ENCODE data around the gene MRPS30.
"Not testable (repeated sequence)": the region's sequence is repeated elsewhere in the genome, so short reads cannot be mapped to it uniquely, and the experiment has no call there.

MRPS30 gene

GRCh38 chr5:44808435-44809214, at the start of gene MRPS30:
Gene MRPS30 (plus strand): TSS chr5:44808947. CDS start chr5:44808963, 16 bp downstream.
- DNase-seq, result peak; percentile 94

- DNase-seq, result no peak
Measured at GRCh38 chr5:44769200-44769876, 39.4 kb upstream of the MRPS30 start.

GRCh38 chr5:44769877-44770209, 38.9 kb upstream of the MRPS30 start:
- DNase-seq, result no peak

DNA sequence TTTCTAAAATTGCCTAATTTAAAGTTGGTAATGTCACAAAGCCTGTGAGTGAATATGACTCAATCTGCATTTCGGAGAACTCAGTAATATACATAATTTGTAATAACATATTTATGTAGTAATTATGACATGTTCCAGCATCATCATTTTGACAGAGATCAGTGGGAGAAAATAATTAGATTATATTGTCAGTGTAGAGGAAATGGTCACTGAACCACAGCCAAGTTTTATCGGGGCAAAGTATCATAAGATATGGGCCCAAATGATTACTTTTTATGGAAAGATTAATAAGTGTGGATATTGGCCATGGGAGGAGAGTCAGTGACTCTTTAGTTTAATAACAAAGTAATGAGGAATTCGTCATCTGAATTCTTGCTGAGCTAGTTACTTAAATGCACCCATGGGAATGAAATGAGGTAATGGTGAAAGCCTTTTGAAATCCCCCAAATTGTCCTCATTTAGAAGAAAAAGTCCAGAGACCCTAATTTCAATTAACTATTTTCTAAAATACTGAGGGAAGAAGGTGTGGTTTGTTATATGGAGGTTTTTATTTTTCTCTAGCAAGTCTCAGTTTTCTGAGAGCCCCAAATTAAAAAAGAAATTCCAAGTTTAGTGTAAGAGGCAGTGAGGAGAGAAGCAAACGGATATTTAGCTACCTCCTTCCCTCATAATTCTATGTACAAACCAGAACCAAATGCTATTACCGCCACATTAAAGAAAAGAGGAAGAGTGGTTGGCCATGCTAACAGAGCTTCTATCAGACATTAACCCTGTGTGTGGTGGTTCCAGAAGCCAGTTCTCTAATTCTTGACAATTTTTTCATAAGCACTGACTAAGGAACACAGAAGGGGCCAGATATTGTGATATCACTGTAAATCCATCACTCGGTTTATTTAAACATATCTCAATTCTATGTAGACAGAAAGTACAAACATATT, 37.7 kb upstream of the MRPS30 start:
- no peak for DNase-seq

DNA sequence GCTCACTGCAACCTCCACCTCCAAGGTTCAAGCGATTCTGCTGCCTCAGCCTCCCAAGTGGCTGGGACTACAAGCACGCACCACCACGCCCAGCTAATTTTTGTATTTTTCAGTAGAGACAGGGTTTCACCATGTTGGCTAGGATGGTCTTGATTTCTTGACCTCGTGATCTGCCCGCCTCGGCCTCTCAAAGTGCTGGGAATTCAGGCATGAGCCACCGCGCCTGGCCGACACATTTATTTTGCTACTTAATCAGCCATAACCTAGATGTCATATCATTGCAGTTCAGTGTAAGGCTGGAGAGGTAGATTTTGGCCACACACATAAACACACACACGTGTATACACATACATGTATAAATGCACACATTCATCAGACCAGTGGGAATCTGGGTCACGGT, 36.4 kb upstream of the MRPS30 start:
- DNase-seq, result not testable (repeated sequence)

DNA sequence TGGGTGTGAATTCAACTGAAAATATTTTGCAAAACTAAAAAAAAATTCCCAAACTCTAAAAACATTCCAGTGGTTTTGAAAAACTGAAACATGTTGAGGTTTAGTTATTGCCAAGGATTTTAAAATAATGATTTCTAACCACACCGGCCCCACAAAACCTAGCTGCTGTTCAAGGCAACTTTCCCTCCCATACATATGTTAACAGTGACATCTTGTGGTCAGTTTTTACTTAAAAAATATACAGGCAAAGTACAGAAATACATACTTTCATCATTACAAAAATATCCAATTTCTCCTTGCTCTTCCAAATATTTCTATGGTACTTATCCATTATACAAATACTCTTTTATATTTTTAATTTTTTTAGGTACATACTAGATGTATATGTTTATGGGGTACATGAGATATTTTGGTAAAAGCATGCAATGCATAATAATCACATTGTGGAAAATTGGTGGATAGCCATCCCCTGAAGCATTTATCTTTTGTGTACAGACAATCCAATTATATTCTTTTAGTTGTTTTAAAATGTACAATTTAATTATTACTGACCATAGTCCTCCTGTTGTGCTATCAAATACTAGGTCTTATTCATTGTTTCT, 34.4 kb upstream of the MRPS30 start:
- no peak for DNase-seq

DNA sequence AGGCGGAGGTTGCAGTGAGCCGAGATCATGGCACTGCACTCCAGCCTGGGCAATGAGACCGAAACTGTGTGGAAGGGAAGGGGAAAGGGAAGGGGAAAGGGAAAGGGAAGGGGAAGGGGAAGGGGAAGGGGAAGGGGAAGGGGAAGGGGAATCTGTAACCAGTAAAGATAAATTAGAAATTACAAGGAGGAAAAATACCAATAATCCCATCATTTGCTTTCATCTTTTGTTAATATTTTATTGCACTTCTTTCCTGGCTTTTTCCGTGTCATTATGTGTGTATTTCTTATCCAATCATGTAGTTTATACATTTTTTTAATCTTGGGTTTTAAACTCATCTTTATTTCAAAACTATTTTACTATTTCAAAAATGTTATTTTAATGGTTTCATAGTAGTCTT, 29.6 kb upstream of the MRPS30 start:
- no peak for DNase-seq

DNA sequence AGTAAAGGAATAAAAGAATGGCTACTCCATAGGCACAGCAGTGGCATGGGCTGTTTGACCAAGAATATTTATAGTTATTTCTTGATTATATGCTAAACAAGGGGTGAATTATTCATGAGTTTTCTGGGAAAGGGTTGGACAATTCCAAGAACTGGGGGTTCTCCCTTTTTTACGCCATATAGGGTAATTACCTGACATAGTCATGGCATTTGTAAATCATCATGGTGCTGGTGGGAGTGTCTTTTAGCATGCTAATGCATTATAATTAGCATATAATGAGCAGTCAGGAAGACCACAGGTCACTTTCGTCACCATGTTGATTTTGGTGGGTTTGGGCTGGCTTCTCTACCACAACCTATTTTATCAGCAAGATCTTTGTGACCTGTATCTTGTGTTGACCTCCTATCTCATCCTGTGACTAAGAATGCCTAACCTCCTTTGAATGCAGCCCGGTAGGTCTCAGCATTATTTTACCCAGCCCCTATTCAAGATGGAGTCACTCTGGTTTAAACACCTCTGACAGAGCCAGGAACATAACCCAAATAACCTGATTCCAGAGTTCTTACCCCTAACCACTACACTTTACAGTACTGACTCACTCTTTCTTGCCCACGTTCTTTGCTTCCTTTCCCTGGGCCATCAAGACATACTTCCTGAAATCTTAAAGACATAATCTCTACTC, 25.0 kb upstream of the MRPS30 start:
- no peak for DNase-seq

- DNase-seq, result no peak
Measured at GRCh38 chr5:44787731-44788130, 21.0 kb upstream of the MRPS30 start.

GRCh38 chr5:44789372-44789995, 19.3 kb upstream of the MRPS30 start:
- not testable (repeated sequence) for DNase-seq

DNA sequence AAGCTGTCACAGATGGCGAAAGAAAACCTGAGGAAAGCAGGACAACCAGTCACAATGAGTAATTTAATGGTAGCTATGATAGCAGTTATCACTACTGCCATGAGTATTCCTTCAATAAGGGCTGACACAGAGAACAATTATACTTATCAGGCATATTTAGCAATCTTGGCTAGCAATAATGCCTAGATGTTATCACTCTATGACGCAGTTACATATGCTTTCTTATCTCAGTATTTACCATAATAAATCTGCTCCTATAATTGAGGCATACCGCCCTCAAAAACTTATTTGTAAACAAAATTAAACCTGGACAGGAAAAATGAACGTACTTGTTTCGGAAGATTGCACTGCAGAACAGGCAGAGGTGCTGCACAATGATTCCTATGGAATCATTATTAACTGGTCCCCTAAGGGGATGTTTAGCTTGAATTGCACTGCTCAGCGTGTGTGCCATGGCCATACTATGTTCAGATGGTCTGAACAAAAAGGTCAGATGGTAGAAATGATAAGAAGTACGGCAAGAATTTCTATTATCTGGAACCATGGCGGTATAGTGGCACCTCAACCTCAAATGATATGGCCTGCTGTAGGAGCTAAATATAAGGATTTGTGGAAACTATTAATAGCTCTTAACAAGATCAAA, 16.6 kb upstream of the MRPS30 start:
- DNase-seq, result not testable (repeated sequence)

GRCh38 chr5:44794371-44794770, 14.4 kb upstream of the MRPS30 start:
- DNase-seq, result no peak

DNA sequence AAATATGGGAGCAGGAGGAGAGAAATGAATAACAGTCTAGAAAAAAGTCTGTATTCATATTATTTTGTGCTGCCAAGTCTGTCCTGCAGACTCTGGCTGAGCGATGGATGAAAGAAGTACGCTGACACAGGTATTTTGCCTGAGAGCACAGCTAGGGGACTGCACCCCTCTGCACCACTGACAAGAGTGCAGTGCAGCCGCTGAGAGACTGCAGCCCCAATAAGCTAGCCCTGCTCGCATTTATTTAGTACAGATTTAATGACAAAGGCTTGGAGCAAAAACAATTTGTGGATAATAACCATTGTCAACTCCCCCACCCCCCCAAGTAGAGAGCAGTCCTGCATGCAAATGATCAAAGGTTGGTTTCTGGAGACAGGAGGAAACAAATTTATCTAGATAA, 13.3 kb upstream of the MRPS30 start:
- DNase-seq, result no peak

DNA sequence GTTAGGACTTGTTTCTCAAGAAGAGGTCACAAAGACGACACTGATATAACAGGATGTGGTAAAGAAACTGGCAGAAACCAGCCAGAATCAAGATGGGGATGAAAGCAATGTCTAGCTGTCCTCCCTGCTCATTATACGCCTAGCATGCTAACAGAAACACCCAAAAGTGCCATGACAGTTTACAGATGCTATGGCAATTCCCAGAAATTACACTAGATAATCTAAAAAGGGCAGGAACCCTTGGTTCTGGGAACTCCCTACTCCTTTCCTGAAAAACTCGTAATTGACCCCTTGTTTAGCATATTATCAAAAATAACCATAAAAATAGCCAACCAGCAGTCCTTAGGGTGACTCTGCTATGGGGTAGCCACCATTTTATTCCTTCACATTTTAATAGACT, 10.9 kb upstream of the MRPS30 start:
- no peak for DNase-seq

DNA sequence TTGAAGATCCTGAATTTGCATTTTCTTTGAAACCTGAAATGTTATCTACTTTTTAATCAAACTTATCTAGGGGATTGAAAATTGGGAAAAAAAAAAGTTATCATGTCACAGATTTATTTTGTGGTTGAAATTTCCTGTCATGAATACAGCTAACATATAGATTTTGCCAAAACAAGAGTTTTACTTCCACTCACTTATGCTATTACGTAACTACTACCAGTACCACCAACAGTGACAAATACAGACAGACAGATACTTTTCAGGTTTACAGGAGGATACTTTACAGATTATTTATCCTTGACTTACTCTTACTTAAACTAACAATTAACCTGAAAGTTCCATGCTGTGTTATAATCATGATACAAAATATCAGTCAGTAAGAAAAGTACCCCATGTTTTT, 6.8 kb upstream of the MRPS30 start:
- DNase-seq, result no peak

- DNase-seq, result no peak
Measured at GRCh38 chr5:44806608-44807007, 2.1 kb upstream of the MRPS30 start.

DNA sequence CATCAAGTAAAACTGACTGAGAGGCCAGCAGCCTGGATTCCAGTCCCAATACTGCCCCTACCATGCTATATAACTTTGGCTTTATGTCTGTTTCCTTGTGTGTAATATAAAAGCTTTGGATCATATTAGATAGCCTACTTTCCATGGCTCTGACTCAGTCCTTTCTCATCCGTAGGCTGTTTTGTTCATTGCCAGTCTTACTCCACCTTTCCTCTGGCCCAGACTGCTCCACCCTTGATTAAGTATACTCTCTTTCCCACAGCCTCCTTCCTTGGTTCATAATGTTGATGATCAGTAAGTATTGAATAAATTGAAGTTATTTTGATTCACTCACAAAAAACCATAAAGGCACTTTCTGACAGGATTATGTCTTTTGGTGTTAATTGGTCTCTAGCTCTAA, 1.5 kb upstream of the MRPS30 start:
- DNase-seq, result no peak

GRCh38 chr5:44809215-44809955, 638 bp downstream of the MRPS30 start:
- peak; percentile 82 for DNase-seq

DNA sequence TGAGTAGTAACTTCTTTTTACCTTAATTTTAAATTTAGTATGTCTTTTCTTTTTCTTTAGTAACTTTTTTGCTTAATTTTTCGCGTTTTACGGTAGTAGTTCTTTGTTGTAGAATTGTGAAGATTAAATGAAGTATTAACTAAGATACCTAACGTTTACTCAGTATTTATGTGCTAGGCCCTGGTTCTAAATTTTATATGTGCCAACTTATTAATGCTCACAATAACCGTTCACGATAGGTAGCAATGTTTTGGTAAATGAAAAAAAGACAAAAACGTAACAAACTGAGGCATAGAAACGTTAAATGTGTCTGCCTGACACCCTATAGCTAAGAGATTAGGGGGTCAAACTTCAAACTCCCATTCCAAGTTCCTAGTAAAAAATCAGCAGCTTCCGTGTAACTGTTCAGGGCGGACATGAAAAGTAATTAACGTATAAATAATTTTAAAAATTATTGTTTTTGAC, 1.2 kb downstream of the MRPS30 start:
- DNase-seq, result no peak

- DNase-seq, result no peak
Measured at GRCh38 chr5:44814761-44815160, 6.0 kb downstream of the MRPS30 start.

DNA sequence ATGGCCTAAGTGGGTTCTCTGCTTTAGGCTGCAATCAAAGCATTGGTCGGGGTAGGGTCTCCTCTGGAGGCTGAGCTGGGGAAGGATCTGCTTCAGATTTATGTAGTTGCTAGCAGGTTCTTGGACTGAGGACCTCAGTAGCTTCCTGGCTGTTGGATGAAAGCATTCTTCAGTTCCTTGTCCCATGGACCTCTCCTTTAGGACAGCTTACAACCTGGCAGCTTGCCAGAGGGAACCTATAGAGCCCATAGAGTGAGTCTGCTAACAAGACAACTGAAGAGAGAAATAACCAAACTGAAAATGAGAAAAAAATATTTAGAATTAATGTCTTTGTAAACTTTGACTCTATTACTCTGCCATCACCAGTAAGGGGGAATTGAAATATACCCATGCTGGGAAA, 12.4 kb downstream of the MRPS30 start:
- DNase-seq, result no peak
